ENCODE results near the gene EFNA1.

- TF ChIP-seq CTCF (conservative IDR thresholded peaks at IDR 0.05 in 1 of 2, IDR thresholded peaks at IDR 0.05 in 1 of 2; ENCODE audit: extremely low read depth in 1 of 2, insufficient read depth in 1 of 2, low read depth in 1 of 2, low read length in 2 of 2) (no peak), EZH2 (IDR thresholded peaks at IDR 0.05; ENCODE audit: borderline replicate concordance, low read length) (no peak)
Observed at GRCh38 chr1:155177192-155177917, 49.7 kb downstream of the EFNA1 start.

All from mammary epithelial cell (primary cell).